Natural killer cell (primary cell): ENCODE results near the gene PODNL1. TPM values are rescaled to one million over a fixed set of nuclear protein-coding genes. Genes with fewer than 3 reads are reported as not detected.

Experiments used
- ATAC-seq, 3 donors: fragments of 150-1000 bp in 2 of 3; fragments of 200-7000 bp in 1 of 3; cut with Tn5 transposase; 1 replicate in 1 of 3; 2 replicates in 2 of 3; pipeline ENCODE4 v1.10.0; 2021; ENCODE audit warnings: mild to moderate bottlenecking in 2 of 3, moderate library complexity in 2 of 3
- DNase-seq, 2 donors: peaks; one replicate each; pipeline versions ENCODE4 v3.0.0 to v3.0.0-alpha.2; 2013 to 2021; ENCODE audit warnings: mixed read lengths in 1 of 2
- H3K27ac ChIP-seq: one replicate; pipeline ENCODE4 v1.5.1; 2013; ENCODE audit warnings: mild to moderate bottlenecking, low read length
- H3K27me3 ChIP-seq: one replicate; pipeline ENCODE4 v1.6.1; 2013; ENCODE audit warnings: low read length; ENCODE audit not compliant: control insufficient read depth, insufficient read depth
- H3K36me3 ChIP-seq: one replicate; pipeline ENCODE4 v1.6.1; 2013; ENCODE audit warnings: low read length; ENCODE audit not compliant: control insufficient read depth, insufficient read depth
- H3K4me1 ChIP-seq: one replicate; pipeline ENCODE4 v1.6.1; 2013; ENCODE audit warnings: low read length; ENCODE audit not compliant: control insufficient read depth, insufficient read depth
- H3K4me3 ChIP-seq: one replicate; pipeline ENCODE4 v1.5.1; 2013; ENCODE audit warnings: low read length
- H3K9me3 ChIP-seq: one replicate; pipeline ENCODE4 v1.6.1; 2013; ENCODE audit warnings: low read length; ENCODE audit not compliant: control insufficient read depth, insufficient read depth
- H3K27ac Mint-ChIP-seq, 2 donors: one replicate each; pipeline ENCODE4 v1.8.0; 2022; ENCODE audit warnings: mild to moderate bottlenecking in 2 of 2, mixed read lengths in 2 of 2, moderate library complexity in 1 of 2
- H3K27me3 Mint-ChIP-seq, 2 donors: one replicate each; pipeline ENCODE4 v1.8.0; 2022; ENCODE audit warnings: low read depth in 2 of 2, mixed read lengths in 2 of 2
- H3K36me3 Mint-ChIP-seq: one replicate; pipeline ENCODE4 v1.8.0; 2022; ENCODE audit warnings: mixed read lengths
- H3K4me1 Mint-ChIP-seq, 2 donors: one replicate each; pipeline ENCODE4 v1.8.0; 2022; ENCODE audit warnings: mixed read lengths in 2 of 2
- H3K4me3 Mint-ChIP-seq: one replicate; pipeline ENCODE4 v1.8.0; 2022; ENCODE audit warnings: mild to moderate bottlenecking, moderate library complexity, mixed read lengths
- H3K9me3 Mint-ChIP-seq, 2 donors: one replicate each; pipeline ENCODE4 v1.8.0; 2022; ENCODE audit warnings: mixed read lengths in 2 of 2
- CTCF ChIP-seq: fragments of 200-600 bp; IDR thresholded peaks from one replicate; pipeline ENCODE4 v1.8.0; 2022; ENCODE audit warnings: antibody characterized with exemption
- WGBS: methylation state at CpG from one replicate; pipeline ENCODE4 v1.1.7; 2013; ENCODE audit warnings: missing lambda C conversion rate; ENCODE audit not compliant: insufficient coverage; 5-methylcytosine and 5-hydroxymethylcytosine counted together
- intact Hi-C: fragments of 100-400 bp; cut with micrococcal nuclease; formaldehyde crosslinking; loops from one replicate; pipeline ENCODE4 v1.14.2; 2022
- total RNA-seq, 4 donors: library from RNA; stranded (reverse); fragments of 120-200 nt in 1 of 4; gene quantifications; one replicate each; pipeline versions ENCODE4 v1.2.3 to v1.2.4, GENCODE V29; 2013 to 2022

Gene PODNL1
- total RNA-seq, 3 donors from 2014 or later (not counting 1 experiment from before 2014, with no cell fraction given) = 0.61 TPM; not detected in 2

- ATAC-seq (no peak), DNase-seq (no peak)
- Histone ChIP-seq H3K4me3 (no peak overlapping the region), H3K27ac (no peak overlapping the region), H3K36me3 (no peaks in the 10 kb centered on the region), H3K4me1 (peaks cover 6% of the 10 kb centered on the region), H3K9me3 (no peaks in the 10 kb centered on the region), H3K27me3 (no peaks in the 10 kb centered on the region)
- H3K36me3 Mint-ChIP-seq = no peaks in the 10 kb centered on the region
- H3K4me3 Mint-ChIP-seq = no peak overlapping the region
- WGBS = 83% methylated on average over 5 of the region's 5 CpGs
- TF ChIP-seq CTCF = no peak
- no peaks in the 10 kb centered on the region for H3K27me3 Mint-ChIP-seq
- intact Hi-C loops = no loop called here
- H3K4me1 Mint-ChIP-seq = no peaks in the 10 kb centered on the region
- no peak overlapping the region for H3K27ac Mint-ChIP-seq
- no peaks in the 10 kb centered on the region for H3K9me3 Mint-ChIP-seq
These were observed 38.2 kb downstream of the PODNL1 start for GRCh38 chr19:13899912-13900584.

GRCh38 chr19:13899393-13899792 is 38.8 kb downstream of the PODNL1 start:
- no peak for TF ChIP-seq CTCF
- no peaks in the 10 kb centered on the region for H3K9me3 Mint-ChIP-seq
- no peak overlapping the region for H3K27ac ChIP-seq
- no peaks in the 10 kb centered on the region for H3K4me1 Mint-ChIP-seq
- intact Hi-C loops = no loop called here
- no peaks in the 10 kb centered on the region for H3K27me3 ChIP-seq
- no peak overlapping the region for H3K27ac Mint-ChIP-seq
- H3K4me3 Mint-ChIP-seq = no peak overlapping the region
- H3K9me3 ChIP-seq = no peaks in the 10 kb centered on the region
- H3K36me3 Mint-ChIP-seq = no peaks in the 10 kb centered on the region
- no peak overlapping the region for H3K4me3 ChIP-seq
- H3K36me3 ChIP-seq = no peaks in the 10 kb centered on the region
- H3K4me1 ChIP-seq = peaks cover 6% of the 10 kb centered on the region
- no peaks in the 10 kb centered on the region for H3K27me3 Mint-ChIP-seq
- WGBS = 75% methylated on average over 10 of the region's 10 CpGs
- DNase-seq (no peak), ATAC-seq (no peak)

- Histone ChIP-seq H3K4me3 (no peak overlapping the region), H3K9me3 (no peaks in the 10 kb centered on the region), H3K27me3 (no peaks in the 10 kb centered on the region), H3K4me1 (no peaks in the 10 kb centered on the region), H3K27ac (no peak overlapping the region), H3K36me3 (no peaks in the 10 kb centered on the region)
- no peak for DNase-seq
- TF ChIP-seq CTCF = no peak
- Mint-ChIP-seq H3K4me3 (no peak overlapping the region), H3K4me1 (no peaks in the 10 kb centered on the region), H3K27ac (no peak overlapping the region), H3K9me3 (no peaks in the 10 kb centered on the region), H3K36me3 (no peaks in the 10 kb centered on the region), H3K27me3 (no peaks in the 10 kb centered on the region)
- intact Hi-C loops = no loop called here
- no CpG with 5 or more reads among the region's 2 CpGs for WGBS
- no peak for ATAC-seq
These were observed 42.0 kb downstream of the PODNL1 start for GRCh38 chr19:13896227-13896626.

GRCh38 chr19:13894552-13894951 is 43.7 kb downstream of the PODNL1 start:
- 98% methylated on average over 3 of the region's 5 CpGs for WGBS
- Mint-ChIP-seq H3K27ac (no peak overlapping the region), H3K27me3 (no peaks in the 10 kb centered on the region), H3K4me1 (no peaks in the 10 kb centered on the region), H3K9me3 (no peaks in the 10 kb centered on the region), H3K36me3 (no peaks in the 10 kb centered on the region), H3K4me3 (no peak overlapping the region)
- Histone ChIP-seq H3K27me3 (no peaks in the 10 kb centered on the region), H3K4me1 (no peaks in the 10 kb centered on the region), H3K27ac (no peak overlapping the region), H3K36me3 (no peaks in the 10 kb centered on the region), H3K9me3 (no peaks in the 10 kb centered on the region), H3K4me3 (no peak overlapping the region)
- ATAC-seq = no peak
- intact Hi-C loops = no loop called here
- DNase-seq = no peak
- no peak for TF ChIP-seq CTCF
